ENCODE results near the gene POP5. TPM values are rescaled to one million over a fixed set of nuclear protein-coding genes. Genes with fewer than 3 reads are reported as not detected.
"Not testable (repeated sequence)": the region's sequence is repeated elsewhere in the genome, so short reads cannot be mapped to it uniquely, and the experiment has no call there.

The POP5 gene
- polyA plus RNA-seq, 3 donors, result 45.9 to 54.5 (median 47.4) TPM

- DNase-seq (ENCODE audit: low read depth in 3 of 3, low spot score in 2 of 3), result no peak
These were observed 42.7 kb downstream of the POP5 start for GRCh38 chr12:120538281-120539156.

GRCh38 chr12:120537856-120538220 lies 43.4 kb downstream of the POP5 start:
- DNase-seq (ENCODE audit: low read depth in 3 of 3, low spot score in 2 of 3), result no peak

GRCh38 chr12:120536064-120536791 lies 45.0 kb downstream of the POP5 start:
- no peak for DNase-seq (ENCODE audit: low read depth in 3 of 3, low spot score in 2 of 3)

GRCh38 chr12:120534703-120535655 lies 46.2 kb downstream of the POP5 start:
- peak in 1 of 3 donors; percentile 47 for DNase-seq (ENCODE audit: low read depth in 3 of 3, low spot score in 2 of 3)

- DNase-seq (ENCODE audit: low read depth in 3 of 3, low spot score in 2 of 3), result peak; percentile 86 to 88 (median 87)
These were observed 46.9 kb downstream of the POP5 start, which contains the start of gene RNF10 for GRCh38 chr12:120534203-120534702. RNF10 (plus strand) TSS chr12:120534356; CDS start chr12:120534812, 456 bp downstream.

- no peak for DNase-seq (ENCODE audit: low read depth in 3 of 3, low spot score in 2 of 3)
These were observed 48.4 kb downstream of the POP5 start for GRCh38 chr12:120532701-120533238.

GRCh38 chr12:120530418-120530761 lies 50.8 kb downstream of the POP5 start:
- DNase-seq (ENCODE audit: low read depth in 3 of 3, low spot score in 2 of 3), result not testable (repeated sequence)

- peak in 1 of 3 donors; percentile 36 for DNase-seq (ENCODE audit: low read depth in 3 of 3, low spot score in 2 of 3)
These were observed 51.4 kb downstream of the POP5 start for GRCh38 chr12:120529641-120530417.

GRCh38 chr12:120528861-120529525 lies 52.2 kb downstream of the POP5 start, which contains the start of gene COQ5:
COQ5 (minus strand) TSS chr12:120529158; CDS start chr12:120529141, 17 bp downstream.
- peak; percentile 80 to 88 (median 85) for DNase-seq (ENCODE audit: low read depth in 3 of 3, low spot score in 2 of 3)

Other genes starting within 250 kb of the POP5 start
- gene MSI1, start 212.2 kb downstream of the POP5 start, polyA plus RNA-seq (ENCODE audit: insufficient read length in 3 of 3), result 10 to 100 TPM; 15.5 to 18.3 (median 15.8) TPM
- 100 to 1,000 TPM; 293 to 339 (median 323) TPM for gene COX6A1, start 143.3 kb downstream of the POP5 start, polyA plus RNA-seq (ENCODE audit: insufficient read length in 3 of 3)
- 10 to 100 TPM; 45.7 to 50.4 (median 49.2) TPM for gene TRIAP1, start 135.0 kb downstream of the POP5 start, polyA plus RNA-seq (ENCODE audit: insufficient read length in 3 of 3)
- 10 to 100 TPM; 32.7 to 34.3 (median 33.9) TPM for gene GATC, start 135.0 kb downstream of the POP5 start, polyA plus RNA-seq (ENCODE audit: insufficient read length in 3 of 3)
- gene SRSF9, start 111.7 kb downstream of the POP5 start, polyA plus RNA-seq (ENCODE audit: insufficient read length in 3 of 3), result 100 to 1,000 TPM; 204 to 236 (median 228) TPM
- gene DYNLL1, start 85.3 kb downstream of the POP5 start, polyA plus RNA-seq (ENCODE audit: insufficient read length in 3 of 3), result 100 to 1,000 TPM; 480 to 578 (median 536) TPM
- 10 to 100 TPM; 65.0 to 75.4 (median 68.3) TPM for gene COQ5, start 52.2 kb downstream of the POP5 start, polyA plus RNA-seq (ENCODE audit: insufficient read length in 3 of 3)
- gene RNF10, start 47.0 kb downstream of the POP5 start, polyA plus RNA-seq (ENCODE audit: insufficient read length in 3 of 3), result 100 to 1,000 TPM; 237 to 303 (median 280) TPM
- 1 to 10 TPM; 5.6 to 6.4 (median 5.8) TPM for gene CABP1, start 59.2 kb upstream of the POP5 start, polyA plus RNA-seq (ENCODE audit: insufficient read length in 3 of 3)
- 100 to 1,000 TPM; 177 to 191 (median 185) TPM for gene MLEC, start 105.7 kb upstream of the POP5 start, polyA plus RNA-seq (ENCODE audit: insufficient read length in 3 of 3)
- 10 to 100 TPM; 77.5 to 88.9 (median 81.4) TPM for gene UNC119B, start 129.1 kb upstream of the POP5 start, polyA plus RNA-seq (ENCODE audit: insufficient read length in 3 of 3)
- gene ACADS, start 144.4 kb upstream of the POP5 start, polyA plus RNA-seq (ENCODE audit: insufficient read length in 3 of 3), result 10 to 100 TPM; 15.8 to 19.9 (median 16.8) TPM

Data from right renal cortex interstitium (tissue), 3 donors.